NCI-H2029 (cell line): ENCODE data around the gene CCDC138.

Experiments
- DNase-seq: peaks from one replicate; lab custom pipeline; 2025; lab: John Stamatoyannopoulos, UW

The CCDC138 gene

DNA sequence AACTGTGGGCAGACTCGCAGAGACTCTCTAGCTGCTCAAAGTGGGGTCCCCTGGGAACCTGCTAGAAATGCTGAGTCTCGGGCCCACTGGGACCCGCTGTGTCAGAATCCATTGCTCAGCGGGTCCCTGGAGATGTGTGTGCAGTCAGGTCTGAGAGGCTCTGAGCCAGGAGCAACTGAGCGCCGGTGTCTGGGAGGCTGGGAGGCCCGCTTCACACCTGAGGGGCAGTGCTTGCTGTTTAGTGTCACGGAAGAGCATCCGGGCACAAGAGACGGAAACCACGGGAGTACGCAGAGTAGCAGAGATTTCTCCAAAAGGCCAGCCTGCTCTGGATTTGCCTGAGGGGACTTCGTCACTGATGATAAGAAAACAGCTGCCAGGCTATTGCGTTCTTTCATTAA, 132.4 kb downstream of the CCDC138 start:
- DNase-seq, result no peak

DNA sequence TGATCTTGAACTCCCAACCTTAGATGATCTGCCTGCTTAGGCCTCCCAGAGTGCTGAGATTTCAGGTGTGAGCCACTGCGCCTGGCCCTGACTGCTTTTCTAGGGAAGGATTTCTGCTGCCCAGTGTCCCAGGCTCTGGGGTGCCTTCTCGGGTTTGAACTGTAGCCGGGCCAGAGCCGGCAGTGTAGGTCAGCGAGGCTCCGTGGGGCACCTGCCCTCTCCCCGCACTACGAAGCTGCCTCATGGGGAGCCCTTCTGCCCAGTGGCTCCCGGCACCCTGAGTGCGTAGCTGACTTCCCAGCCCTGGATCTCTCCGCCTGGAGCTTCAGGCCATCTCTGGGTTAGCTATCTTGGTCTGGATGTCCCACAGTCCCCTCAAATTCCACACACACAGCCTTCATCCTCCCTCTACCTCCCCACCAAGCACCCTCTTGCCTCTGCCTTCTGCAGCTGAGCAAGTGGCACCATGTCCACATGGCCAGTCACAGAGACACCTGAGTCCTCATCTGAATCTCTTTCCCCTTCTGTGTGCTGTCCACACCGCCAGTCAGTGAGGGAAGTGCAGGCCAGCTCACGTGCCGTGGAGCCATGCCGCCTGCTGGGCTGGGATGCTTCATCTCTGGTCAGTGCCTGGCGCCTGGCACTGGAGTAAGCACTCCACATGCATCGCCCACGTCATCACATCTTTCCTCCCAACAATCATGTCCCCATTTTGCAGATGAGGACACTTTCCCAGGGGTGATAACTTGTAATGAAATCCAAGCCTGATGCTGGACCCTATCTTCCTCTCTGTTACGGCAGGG, 133.2 kb downstream of the CCDC138 start:
- no peak for DNase-seq

DNA sequence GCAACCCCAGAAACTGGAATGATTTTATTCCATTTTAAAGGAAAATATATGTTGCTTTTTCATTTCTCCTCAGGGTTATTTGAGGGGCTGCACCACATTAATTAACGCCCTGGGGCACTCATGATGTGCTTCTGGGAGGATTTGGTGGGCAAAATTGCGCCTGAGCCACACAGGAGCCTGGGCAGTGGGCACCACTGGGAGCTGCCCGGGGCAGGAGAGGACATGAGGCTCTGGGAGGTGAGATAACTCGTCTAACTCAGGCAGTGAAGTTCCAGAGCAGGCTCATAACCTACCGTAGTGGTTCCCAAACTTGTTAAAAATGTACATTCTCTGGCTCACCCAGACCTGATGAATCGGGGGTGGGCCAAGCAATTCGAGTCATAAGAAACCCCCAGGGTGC, 134.1 kb downstream of the CCDC138 start:
- DNase-seq, result no peak

DNA sequence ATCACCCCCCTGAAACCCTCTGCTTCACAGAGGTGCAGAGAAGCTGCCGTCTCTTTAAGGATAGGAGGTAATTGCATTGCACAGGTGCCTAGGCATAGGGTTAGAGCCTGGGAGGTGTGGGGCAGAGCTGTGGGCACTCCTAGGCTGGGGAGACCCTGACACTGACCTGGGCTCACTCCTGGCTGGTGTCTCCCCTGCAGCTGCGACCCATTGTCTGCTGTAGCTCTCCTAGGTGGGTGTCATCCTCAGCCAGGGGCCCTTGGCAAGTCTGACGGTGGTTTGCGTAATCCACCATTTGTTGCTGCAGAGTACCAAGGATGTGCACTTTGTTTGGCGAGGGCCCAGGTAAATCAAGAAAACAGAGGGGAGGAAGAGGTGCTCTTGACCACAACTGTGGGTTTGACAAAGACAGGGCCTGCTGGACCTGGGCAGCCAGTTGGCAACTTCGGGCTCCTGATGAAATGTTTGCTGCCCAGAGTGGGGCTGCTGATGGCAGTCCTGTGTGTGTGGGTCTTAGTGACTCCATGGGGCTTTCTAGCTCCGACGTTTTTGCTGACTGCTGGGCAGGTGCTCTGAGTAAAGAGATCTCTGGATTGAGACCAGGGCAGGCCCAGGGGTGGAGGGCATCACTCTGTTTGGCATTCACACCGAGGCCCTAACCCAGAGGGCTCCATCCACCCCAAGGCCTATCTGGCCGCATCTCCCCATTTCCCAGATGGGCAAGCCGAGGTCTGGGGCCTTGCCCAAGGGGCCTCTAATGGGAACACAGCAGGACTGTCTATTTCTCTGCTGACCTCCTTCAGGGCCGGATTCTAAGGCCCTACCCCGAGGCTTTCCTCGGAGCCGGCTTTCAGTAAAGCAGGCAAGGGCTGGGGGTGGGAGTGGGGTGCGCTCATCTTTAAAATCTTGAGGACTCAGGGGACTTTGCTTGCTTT, 134.8 kb downstream of the CCDC138 start:
- DNase-seq, result no peak

DNA sequence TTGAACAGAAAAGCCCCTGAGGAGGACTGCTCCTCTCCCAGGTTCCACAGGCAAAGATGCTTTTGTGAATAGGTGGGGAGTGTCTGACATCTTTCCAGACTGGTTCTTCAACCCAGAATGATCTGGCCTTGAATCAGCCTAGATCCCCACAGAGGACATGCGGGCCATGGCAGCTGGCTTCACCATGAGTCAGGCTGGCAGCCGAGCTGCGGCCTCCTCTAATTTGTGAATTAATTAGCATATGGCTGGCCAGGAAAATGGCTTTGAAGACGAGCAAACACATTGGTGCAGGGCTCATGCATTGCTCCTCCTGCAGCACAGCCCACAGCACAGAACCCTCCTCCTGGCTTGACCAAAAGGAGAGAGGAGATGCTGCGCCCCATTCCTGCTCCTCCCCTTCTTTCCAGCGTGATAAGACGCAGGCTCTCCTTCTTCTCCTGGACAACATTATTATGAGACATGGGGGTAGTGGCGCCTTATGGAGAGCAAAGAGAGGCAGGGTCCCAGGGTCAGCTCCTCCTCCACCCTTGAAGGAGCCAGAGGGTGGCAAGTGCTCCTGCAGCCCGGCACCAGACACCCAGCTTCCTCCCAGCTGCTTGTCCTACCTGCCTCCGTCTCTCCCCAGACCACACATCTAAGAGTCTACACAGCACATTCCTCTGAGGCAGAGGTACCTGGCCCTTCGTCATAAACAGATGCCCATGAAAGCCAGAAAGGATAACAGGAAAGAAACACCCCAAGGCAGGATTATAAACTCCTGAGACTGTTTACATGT, 135.8 kb downstream of the CCDC138 start:
- DNase-seq, result no peak

DNA sequence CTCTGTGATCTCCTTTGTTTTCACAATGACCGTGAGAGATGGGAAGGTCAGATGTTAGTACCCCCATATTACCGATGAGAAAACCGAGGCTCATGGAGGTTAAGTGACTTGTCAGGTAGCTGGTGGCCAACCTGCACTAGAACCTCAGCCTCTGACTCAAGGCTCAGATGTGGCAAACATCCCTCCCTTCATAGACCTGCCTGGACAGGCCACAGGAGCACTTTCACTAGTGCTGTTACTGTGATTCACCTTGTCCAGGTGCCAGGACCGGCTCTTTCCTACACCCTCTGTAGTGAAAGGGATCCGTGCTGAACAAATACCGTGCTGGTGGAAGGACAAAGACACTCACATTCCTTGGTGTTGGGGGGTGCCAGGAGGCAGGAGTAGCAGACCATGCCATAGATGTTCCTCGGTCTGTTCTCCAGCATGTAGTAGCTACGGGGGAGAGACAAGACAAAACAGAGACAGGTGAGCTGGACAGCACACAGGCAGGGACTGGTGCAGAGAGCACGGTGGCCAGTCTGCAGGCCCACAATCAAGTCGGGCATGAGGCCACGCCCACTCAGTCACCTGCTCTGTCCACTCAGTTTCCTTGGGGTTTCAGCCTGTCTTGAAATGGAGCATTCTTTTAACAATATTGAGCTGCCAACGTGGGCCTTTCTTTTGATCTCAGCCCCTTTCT, 136.6 kb downstream of the CCDC138 start:
- peak; percentile 29 for DNase-seq

DNA sequence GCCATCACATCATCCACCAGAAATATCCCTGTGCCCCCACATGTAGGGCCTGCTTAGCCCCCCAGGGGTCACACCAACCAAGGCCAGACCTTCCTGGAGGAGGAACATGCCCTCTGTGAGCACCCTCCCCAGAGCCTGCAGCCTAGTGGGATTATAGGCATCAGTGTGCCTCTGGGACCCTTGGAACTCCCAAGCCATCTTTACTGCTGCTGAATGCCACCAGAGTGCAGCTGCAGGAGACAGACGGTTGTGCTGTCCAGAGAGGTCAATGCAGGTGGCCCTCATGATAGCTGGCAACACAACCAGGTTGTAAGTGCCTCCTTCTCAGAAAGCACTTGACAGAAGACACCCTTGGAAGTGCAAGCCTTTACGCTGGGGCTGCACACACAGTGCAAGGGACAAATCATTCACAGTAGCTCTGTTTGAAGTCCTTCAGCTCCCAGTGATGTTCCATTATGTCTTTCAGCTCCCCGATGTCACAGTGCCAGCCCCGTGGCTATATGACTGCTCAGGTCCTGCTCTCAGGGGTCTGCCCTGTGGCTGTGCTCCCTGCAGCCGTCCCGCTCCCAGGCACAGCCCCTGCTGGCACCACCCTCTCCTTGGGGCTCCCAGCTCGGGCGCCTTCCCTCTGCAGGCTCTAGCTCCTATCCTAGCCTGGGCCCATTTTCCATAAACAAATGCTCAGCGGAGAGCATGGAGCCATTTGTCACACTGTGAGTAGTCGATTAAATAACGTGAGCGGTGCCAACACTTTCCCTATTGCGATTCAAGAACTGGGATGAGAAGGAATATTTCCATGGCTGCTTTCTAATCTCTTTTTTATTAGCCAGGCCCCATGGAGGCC, 137.4 kb downstream of the CCDC138 start:
- DNase-seq, result no peak

DNA sequence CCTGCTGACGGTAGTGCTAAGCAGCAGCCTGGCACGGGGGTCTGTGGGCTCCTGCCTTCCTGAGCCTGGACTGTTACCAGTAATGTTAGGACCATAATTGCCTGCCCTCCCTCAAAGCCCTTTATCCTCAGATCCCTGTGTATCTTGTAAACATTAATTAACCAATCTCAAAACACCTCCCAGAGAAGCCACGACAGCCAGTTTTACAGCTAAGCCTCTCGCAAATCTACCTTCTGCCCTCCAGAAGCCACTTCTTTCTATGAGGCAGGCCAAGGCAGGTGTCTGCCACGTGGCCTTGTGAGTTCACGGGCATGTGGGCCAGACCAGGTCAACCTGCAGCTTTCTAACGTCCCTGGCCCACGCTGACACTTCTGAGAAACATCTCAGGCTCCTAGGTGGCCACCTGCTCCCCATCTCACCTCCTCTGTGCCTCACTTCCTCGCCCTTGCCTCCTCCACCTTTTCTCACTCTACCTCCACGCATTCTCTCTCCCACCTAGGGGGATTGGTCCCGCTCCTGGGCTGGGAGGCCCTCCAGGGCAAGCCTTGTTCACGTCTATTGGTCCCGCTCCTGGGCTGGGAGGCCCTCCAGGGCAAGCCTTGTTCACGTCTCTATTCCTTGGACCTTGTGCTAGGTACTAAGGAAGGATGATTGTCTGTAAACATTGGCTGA, 138.1 kb downstream of the CCDC138 start:
- no peak for DNase-seq

DNA sequence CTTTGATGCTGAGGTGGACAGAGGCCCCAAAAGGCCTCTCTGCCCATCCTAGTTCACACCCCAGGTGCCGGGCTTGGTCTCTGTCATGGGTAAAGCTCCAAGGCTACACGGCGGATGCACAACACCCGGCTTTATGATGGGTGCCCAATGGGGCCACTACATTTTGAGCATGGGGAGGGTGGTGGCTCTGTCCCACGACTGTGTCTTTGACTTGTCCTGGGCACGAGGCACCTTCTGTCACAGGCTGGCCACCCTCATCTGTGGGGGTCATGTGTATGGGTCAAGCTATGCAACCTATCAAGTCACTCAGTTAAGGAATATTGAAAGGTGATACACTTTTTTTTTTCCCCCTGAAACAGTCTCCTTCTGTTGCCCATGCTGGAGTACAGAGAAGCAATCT, 138.7 kb downstream of the CCDC138 start:
- DNase-seq, result no peak

DNA sequence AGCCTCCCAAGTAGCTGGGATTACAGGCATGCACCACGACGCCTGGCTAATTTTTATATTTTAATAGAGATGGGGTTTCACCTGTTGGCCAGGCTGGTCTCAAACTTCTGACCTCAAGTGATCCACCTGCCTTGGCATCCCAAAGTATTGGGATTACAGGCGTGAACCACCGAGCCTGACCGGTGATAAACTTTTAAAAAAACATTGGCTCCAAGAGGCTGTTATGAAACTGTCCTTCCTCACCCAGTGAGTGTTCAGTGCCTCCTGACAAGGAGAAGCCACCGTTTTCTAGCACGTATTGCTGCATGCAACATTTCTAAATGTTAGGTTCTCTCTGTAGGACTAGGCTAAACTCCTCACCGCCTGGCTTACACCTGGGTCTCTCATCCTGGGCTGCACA, 139.2 kb downstream of the CCDC138 start:
- DNase-seq, result no peak
